COLO829 (cell line): Measurements from ENCODE around the gene ITGB3.

ENCODE experiments used
- DNase-seq: peaks from one replicate; pipeline ENCODE4 v3.0.0; 2012; ENCODE audit warnings: low spot score

The ITGB3 gene

GRCh38 chr17:47276444-47276843 lies 22.8 kb downstream of the ITGB3 start:
- no peak for DNase-seq

- DNase-seq: peak; percentile 45
Observed at GRCh38 chr17:47276868-47277267, 23.2 kb downstream of the ITGB3 start.

- no peak for DNase-seq
Observed at GRCh38 chr17:47277921-47278320, 24.3 kb downstream of the ITGB3 start.

- DNase-seq: no peak
Observed at GRCh38 chr17:47278561-47278960, 24.9 kb downstream of the ITGB3 start.

- DNase-seq: peak; percentile 90
Observed at GRCh38 chr17:47279062-47279801, 25.6 kb downstream of the ITGB3 start.

GRCh38 chr17:47280072-47280811 lies 26.6 kb downstream of the ITGB3 start:
- peak; percentile 71 for DNase-seq

- no peak for DNase-seq
Observed at GRCh38 chr17:47281216-47281615, 27.6 kb downstream of the ITGB3 start.

- DNase-seq: no peak
Observed at GRCh38 chr17:47285003-47285402, 31.4 kb downstream of the ITGB3 start.

GRCh38 chr17:47286198-47286914 lies 32.7 kb downstream of the ITGB3 start:
- no peak for DNase-seq

- no peak for DNase-seq
Observed at GRCh38 chr17:47287068-47287467, 33.4 kb downstream of the ITGB3 start.

- DNase-seq: no peak
Observed at GRCh38 chr17:47287639-47288038, 34.0 kb downstream of the ITGB3 start.

- no peak for DNase-seq
Observed at GRCh38 chr17:47288531-47289116, 35.0 kb downstream of the ITGB3 start.

GRCh38 chr17:47289302-47289701 lies 35.7 kb downstream of the ITGB3 start:
- no peak for DNase-seq

- no peak for DNase-seq
Observed at GRCh38 chr17:47290870-47291241, 37.2 kb downstream of the ITGB3 start.

- no peak for DNase-seq
Observed at GRCh38 chr17:47291242-47291873, 37.7 kb downstream of the ITGB3 start.

- no peak for DNase-seq
Observed at GRCh38 chr17:47292206-47292605, 38.6 kb downstream of the ITGB3 start.

- peak; percentile 81 for DNase-seq
Observed at GRCh38 chr17:47295037-47295873, 41.6 kb downstream of the ITGB3 start.

GRCh38 chr17:47295874-47296255 lies 42.2 kb downstream of the ITGB3 start:
- no peak for DNase-seq

GRCh38 chr17:47297661-47298400 lies 44.2 kb downstream of the ITGB3 start:
- DNase-seq: no peak

GRCh38 chr17:47298712-47299111 lies 45.1 kb downstream of the ITGB3 start:
- DNase-seq: no peak
